Nephron progenitor cell (in vitro differentiated cells): Measurements from ENCODE around the gene METRNL.
"Not testable (repeated sequence)": the region's sequence is repeated elsewhere in the genome, so short reads cannot be mapped to it uniquely, and the experiment has no call there.

Source experiments
- DNase-seq: peaks from one replicate; pipeline ENCODE4 v3.0.0; 2021
- H3K27ac Mint-ChIP-seq: 2 replicates; pipeline ENCODE4 v1.8.0; 2021; ENCODE audit warnings: mild to moderate bottlenecking, moderate library complexity, mixed read lengths
- H3K27me3 Mint-ChIP-seq: 2 replicates; pipeline ENCODE4 v1.8.0; 2021; ENCODE audit warnings: mild to moderate bottlenecking, low read depth, mixed read lengths; ENCODE audit not compliant: poor library complexity
- H3K36me3 Mint-ChIP-seq: 2 replicates; pipeline ENCODE4 v1.8.0; 2021; ENCODE audit warnings: low read depth, mixed read lengths
- H3K4me1 Mint-ChIP-seq: 2 replicates; pipeline ENCODE4 v1.8.0; 2021; ENCODE audit warnings: mixed read lengths
- H3K4me3 Mint-ChIP-seq: 2 replicates; pipeline ENCODE4 v1.8.0; 2021; ENCODE audit warnings: mild to moderate bottlenecking, moderate library complexity, mixed read lengths
- H3K9me3 Mint-ChIP-seq: 2 replicates; pipeline ENCODE4 v1.8.0; 2021; ENCODE audit warnings: mild to moderate bottlenecking, moderate library complexity, mixed read lengths
- TF ChIP-seq, protein P1 (sequence below): fragments of 200-600 bp; sonication (generic); IDR thresholded peaks from 2 replicates; pipeline ENCODE4 v1.5.0; 2021; ENCODE audit warnings: antibody characterized with exemption

The METRNL gene

GRCh38 chr17:83135692-83136091, 56.3 kb downstream of the METRNL start:
- DNase-seq, result no peak
- H3K4me3 Mint-ChIP-seq, result no peak overlapping the region
- H3K4me1 Mint-ChIP-seq, result peaks cover 27% of the 10 kb centered on the region
- no peaks in the 10 kb centered on the region for H3K36me3 Mint-ChIP-seq
- H3K9me3 Mint-ChIP-seq, result peaks cover 8% of the 10 kb centered on the region
- H3K27ac Mint-ChIP-seq, result no peak overlapping the region
- peaks cover 14% of the 10 kb centered on the region for H3K27me3 Mint-ChIP-seq
- TF ChIP-seq, protein P1, sequence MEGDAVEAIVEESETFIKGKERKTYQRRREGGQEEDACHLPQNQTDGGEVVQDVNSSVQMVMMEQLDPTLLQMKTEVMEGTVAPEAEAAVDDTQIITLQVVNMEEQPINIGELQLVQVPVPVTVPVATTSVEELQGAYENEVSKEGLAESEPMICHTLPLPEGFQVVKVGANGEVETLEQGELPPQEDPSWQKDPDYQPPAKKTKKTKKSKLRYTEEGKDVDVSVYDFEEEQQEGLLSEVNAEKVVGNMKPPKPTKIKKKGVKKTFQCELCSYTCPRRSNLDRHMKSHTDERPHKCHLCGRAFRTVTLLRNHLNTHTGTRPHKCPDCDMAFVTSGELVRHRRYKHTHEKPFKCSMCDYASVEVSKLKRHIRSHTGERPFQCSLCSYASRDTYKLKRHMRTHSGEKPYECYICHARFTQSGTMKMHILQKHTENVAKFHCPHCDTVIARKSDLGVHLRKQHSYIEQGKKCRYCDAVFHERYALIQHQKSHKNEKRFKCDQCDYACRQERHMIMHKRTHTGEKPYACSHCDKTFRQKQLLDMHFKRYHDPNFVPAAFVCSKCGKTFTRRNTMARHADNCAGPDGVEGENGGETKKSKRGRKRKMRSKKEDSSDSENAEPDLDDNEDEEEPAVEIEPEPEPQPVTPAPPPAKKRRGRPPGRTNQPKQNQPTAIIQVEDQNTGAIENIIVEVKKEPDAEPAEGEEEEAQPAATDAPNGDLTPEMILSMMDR, result no peak

DNA sequence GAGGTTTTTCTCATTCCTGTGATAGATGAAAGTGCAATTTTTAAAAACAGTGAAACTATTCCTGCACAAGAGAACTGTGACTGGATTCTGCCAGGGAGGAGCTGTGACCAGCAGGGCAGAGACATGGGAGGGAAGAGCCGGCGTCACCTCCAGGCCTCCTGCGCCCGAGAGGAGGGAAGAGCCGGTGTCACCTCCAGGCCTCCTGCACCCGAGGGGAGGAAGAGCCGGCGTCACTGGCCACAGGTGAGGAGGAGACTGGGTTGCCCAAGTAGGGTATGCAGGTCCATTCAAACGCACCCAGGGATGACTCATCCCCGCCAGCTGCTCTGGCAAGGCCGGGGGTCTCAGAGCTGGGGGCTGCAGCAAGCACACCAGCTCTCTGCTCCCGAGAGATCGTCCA, 56.7 kb downstream of the METRNL start:
- Mint-ChIP-seq H3K27ac (no peak overlapping the region), H3K4me1 (peaks cover 27% of the 10 kb centered on the region), H3K4me3 (no peak overlapping the region), H3K27me3 (peaks cover 17% of the 10 kb centered on the region), H3K9me3 (peaks cover 9% of the 10 kb centered on the region), H3K36me3 (no peaks in the 10 kb centered on the region)
- TF ChIP-seq, protein P1, result no peak
- no peak for DNase-seq

GRCh38 chr17:83136931-83137330, 57.5 kb downstream of the METRNL start:
- peaks cover 4% of the 10 kb centered on the region for H3K36me3 Mint-ChIP-seq
- peaks cover 18% of the 10 kb centered on the region for H3K27me3 Mint-ChIP-seq
- peaks cover 17% of the 10 kb centered on the region for H3K9me3 Mint-ChIP-seq
- DNase-seq, result no peak
- peaks cover 27% of the 10 kb centered on the region for H3K4me1 Mint-ChIP-seq
- peak overlapping the region; percentile 47 for H3K27ac Mint-ChIP-seq
- H3K4me3 Mint-ChIP-seq, result no peak overlapping the region
- TF ChIP-seq, protein P1, result no peak

DNA sequence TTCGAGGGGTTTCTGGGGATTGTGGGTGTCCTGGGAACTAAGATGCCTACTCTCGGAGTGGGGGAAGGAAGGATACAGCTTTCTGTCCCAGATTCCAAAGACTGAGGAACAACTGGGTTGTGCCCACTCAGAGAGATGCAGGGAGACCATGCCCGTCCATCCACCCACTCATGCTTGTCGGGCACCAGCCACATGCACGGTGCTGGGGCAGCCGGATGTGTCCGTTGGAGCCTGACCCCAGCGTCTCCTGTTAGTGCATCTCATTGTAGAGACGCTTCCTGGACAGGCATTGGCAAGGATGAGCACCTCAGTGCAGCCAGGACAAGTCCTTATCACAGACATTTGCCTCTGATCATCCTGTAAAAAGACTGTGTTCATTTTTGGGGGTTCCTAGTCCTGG, 58.1 kb downstream of the METRNL start:
- peaks cover 9% of the 10 kb centered on the region for H3K36me3 Mint-ChIP-seq

DNA sequence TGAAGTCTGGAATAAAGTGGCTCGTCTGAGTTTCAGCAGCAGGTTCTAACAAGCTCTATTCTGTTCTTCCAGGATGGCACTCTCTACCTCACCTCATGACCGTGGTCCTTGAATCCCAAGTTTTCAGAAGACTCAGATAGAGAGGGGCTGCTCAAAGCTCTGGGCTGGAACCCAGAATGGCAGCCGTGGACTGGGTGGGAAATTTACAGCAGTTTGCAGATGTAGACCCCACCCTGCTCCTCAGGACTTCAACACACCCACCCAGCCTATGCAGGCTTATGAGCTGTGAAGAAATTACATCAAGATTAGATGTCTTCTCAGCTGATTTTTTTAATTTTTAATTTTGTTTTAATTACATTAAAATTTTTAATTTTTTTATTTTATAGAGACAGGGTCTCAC, 59.4 kb downstream of the METRNL start:
- Mint-ChIP-seq H3K27ac (no peak overlapping the region), H3K27me3 (peaks cover 23% of the 10 kb centered on the region), H3K4me1 (peaks cover 22% of the 10 kb centered on the region), H3K4me3 (no peak overlapping the region), H3K36me3 (peaks cover 9% of the 10 kb centered on the region), H3K9me3 (peaks cover 34% of the 10 kb centered on the region)
- TF ChIP-seq, protein P1, result no peak
- no peak for DNase-seq

More for the DNA sequence above, 58.1 kb downstream of the METRNL start:
- no peak for DNase-seq
- Mint-ChIP-seq H3K27ac (no peak overlapping the region), H3K4me1 (peaks cover 27% of the 10 kb centered on the region), H3K27me3 (peaks cover 23% of the 10 kb centered on the region), H3K4me3 (no peak overlapping the region), H3K9me3 (peaks cover 23% of the 10 kb centered on the region)
- TF ChIP-seq, protein P1, result no peak

DNA sequence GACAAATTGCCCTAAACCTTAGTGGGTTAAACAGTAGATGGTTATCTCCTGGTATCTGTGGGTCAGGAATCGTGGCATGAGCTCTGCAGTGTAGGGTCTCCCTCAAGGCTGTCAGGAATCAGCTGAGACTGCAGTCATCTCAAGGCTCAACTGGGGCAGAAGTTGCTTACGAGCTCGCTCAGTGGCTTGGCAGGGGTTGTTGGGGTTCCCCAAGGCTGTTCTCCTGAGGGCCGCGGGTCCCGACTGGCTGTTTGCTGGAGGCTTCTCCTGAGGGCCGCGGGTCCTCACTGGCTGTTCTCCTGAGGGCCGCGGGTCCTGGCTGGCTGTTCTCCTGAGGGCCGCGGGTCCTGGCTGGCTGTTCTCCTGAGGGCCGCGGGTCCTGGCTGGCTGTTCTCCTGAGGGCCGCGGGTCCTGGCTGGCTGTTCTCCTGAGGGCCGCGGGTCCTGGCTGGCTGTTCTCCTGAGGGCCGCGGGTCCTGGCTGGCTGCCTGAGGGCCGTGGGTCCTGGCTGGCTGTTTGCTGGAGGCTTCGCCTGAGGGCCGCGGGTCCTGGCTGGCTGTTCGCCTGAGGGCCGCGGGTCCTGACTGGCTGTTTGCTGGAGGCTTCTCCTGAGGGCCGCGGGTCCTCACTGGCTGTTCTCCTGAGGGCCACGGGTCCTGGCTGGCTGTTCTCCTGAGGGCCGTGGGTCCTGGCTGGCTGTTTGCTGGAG, 60.3 kb downstream of the METRNL start:
- H3K36me3 Mint-ChIP-seq, H3K27ac Mint-ChIP-seq, H3K4me3 Mint-ChIP-seq, DNase-seq: not testable (repeated sequence)
- Mint-ChIP-seq H3K4me1 (peaks cover 22% of the 10 kb centered on the region), H3K27me3 (peaks cover 30% of the 10 kb centered on the region), H3K9me3 (peaks cover 39% of the 10 kb centered on the region)

GRCh38 chr17:83140249-83140566, 60.8 kb downstream of the METRNL start:
- DNase-seq, H3K27ac Mint-ChIP-seq, H3K4me3 Mint-ChIP-seq, H3K36me3 Mint-ChIP-seq: not testable (repeated sequence)
- H3K4me1 Mint-ChIP-seq, result peaks cover 22% of the 10 kb centered on the region
- H3K27me3 Mint-ChIP-seq, result peaks cover 32% of the 10 kb centered on the region
- H3K9me3 Mint-ChIP-seq, result peaks cover 41% of the 10 kb centered on the region
